Breast epithelium (tissue), 3 donors: Measurements from ENCODE around the gene WDR91.

Experiments used
- POLR2A ChIP-seq: fragments of 450-650 bp; IDR thresholded peaks from one replicate; pipeline ENCODE4 v1.6.1; 2016; ENCODE audit warnings: antibody characterized with exemption, mild to moderate bottlenecking, moderate library complexity
- POLR2AphosphoS5 ChIP-seq, 3 donors: sonication (generic); formaldehyde crosslinking; IDR thresholded peaks; one replicate each; pipeline ENCODE4 v1.6.1; 2017; ENCODE audit warnings: antibody characterized with exemption in 3 of 3
- TF ChIP-seq, protein P1 (sequence below), 3 donors: fragments of 450-650 bp; IDR thresholded peaks; one replicate each; pipeline ENCODE4 v1.5.1; 2016 to 2017; ENCODE audit warnings: antibody characterized with exemption in 3 of 3, mild to moderate bottlenecking in 3 of 3, moderate library complexity in 3 of 3

GRCh38 chr7:135257790-135258189, 46.5 kb upstream of the WDR91 start:
- TF ChIP-seq, protein P1, sequence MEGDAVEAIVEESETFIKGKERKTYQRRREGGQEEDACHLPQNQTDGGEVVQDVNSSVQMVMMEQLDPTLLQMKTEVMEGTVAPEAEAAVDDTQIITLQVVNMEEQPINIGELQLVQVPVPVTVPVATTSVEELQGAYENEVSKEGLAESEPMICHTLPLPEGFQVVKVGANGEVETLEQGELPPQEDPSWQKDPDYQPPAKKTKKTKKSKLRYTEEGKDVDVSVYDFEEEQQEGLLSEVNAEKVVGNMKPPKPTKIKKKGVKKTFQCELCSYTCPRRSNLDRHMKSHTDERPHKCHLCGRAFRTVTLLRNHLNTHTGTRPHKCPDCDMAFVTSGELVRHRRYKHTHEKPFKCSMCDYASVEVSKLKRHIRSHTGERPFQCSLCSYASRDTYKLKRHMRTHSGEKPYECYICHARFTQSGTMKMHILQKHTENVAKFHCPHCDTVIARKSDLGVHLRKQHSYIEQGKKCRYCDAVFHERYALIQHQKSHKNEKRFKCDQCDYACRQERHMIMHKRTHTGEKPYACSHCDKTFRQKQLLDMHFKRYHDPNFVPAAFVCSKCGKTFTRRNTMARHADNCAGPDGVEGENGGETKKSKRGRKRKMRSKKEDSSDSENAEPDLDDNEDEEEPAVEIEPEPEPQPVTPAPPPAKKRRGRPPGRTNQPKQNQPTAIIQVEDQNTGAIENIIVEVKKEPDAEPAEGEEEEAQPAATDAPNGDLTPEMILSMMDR (IDR thresholded peaks at IDR 0.05), result no peak
- TF ChIP-seq POLR2AphosphoS5 (IDR thresholded peaks at IDR 0.05), result no peak
- no peak for TF ChIP-seq POLR2A
